PC-9 (cell line): ENCODE measurements around the gene OGG1. TPM values are rescaled to one million over a fixed set of nuclear protein-coding genes. Genes with fewer than 3 reads are reported as not detected.
A peak's percentile ranks its signal among the peaks of the same experiment; 100 is the strongest.
"Not testable (repeated sequence)": the region's sequence is repeated elsewhere in the genome, so short reads cannot be mapped to it uniquely, and the experiment has no call there.

Experiments used
- BruUV-seq: library from RNA; stranded (reverse); fragments of 400-500 nt; replicated peaks from 2 replicates; lab custom pipeline; 2021; lab: Mats Ljungman, UMichigan
- CTCF ChIA-PET: fragments of 300-600 bp; sonication (Branson Sonifier 250); formaldehyde crosslinking; loops from one replicate; lab custom pipeline; 2022; ENCODE audit warnings: antibody characterized with exemption; lab: Charles Lee
- POLR2A ChIA-PET: fragments of 300-600 bp; sonication (Branson Sonifier 250); formaldehyde crosslinking; loops from one replicate; lab custom pipeline; 2022; ENCODE audit warnings: antibody characterized with exemption; ENCODE audit not compliant: unreplicated experiment; lab: Charles Lee
- DNase-seq, 2 experiments: peaks; one replicate each; pipeline versions ENCODE4 v3.0.0 to v3.0.0-alpha.2; 2015 to 2022; ENCODE audit warnings: mixed read lengths in 1 of 2
- H2AFZ ChIP-seq: fragments of 200-600 bp; sonication (generic); 2 replicates; pipeline ENCODE4 v1.8.1; 2017; ENCODE audit warnings: antibody characterized with exemption
- H3F3A ChIP-seq: fragments of 200-600 bp; sonication (generic); 2 replicates; pipeline ENCODE4 v1.8.1; 2017; ENCODE audit warnings: antibody characterized with exemption, mild to moderate bottlenecking, low read depth; ENCODE audit not compliant: insufficient read depth
- H3K27ac ChIP-seq: fragments of 200-600 bp; sonication (generic); 2 replicates; pipeline ENCODE4 v1.6.1; 2016; ENCODE audit warnings: mixed run types
- H3K27me3 ChIP-seq: fragments of 200-600 bp; sonication (generic); 2 replicates; pipeline ENCODE4 v1.6.1; 2016; ENCODE audit warnings: low read depth, mixed run types; ENCODE audit not compliant: insufficient read depth
- H3K36me3 ChIP-seq: fragments of 200-600 bp; sonication (generic); 2 replicates; pipeline ENCODE4 v1.6.1; 2016; ENCODE audit warnings: low read depth, mixed run types
- H3K4me1 ChIP-seq: fragments of 200-600 bp; sonication (generic); replicated peaks from 2 replicates; pipeline ENCODE4 v1.6.1; 2016; ENCODE audit warnings: mixed run types; ENCODE audit not compliant: insufficient read depth
- H3K4me2 ChIP-seq: fragments of 200-600 bp; sonication (generic); 2 replicates; pipeline ENCODE4 v1.6.1; 2017; ENCODE audit warnings: mixed run types
- H3K4me3 ChIP-seq: fragments of 200-600 bp; sonication (generic); 2 replicates; pipeline ENCODE4 v1.6.1; 2016; ENCODE audit warnings: mixed run types
- H3K79me2 ChIP-seq: fragments of 200-600 bp; sonication (generic); 2 replicates; pipeline ENCODE4 v1.6.1; 2017; ENCODE audit warnings: low read depth, mixed run types
- H3K9me2 ChIP-seq: fragments of 200-600 bp; sonication (generic); 2 replicates; pipeline ENCODE4 v1.8.1; 2017; ENCODE audit warnings: mild to moderate bottlenecking; ENCODE audit not compliant: insufficient read depth
- H3K9me3 ChIP-seq: fragments of 200-600 bp; sonication (generic); 2 replicates; pipeline ENCODE4 v1.8.1; 2016; ENCODE audit warnings: low read depth; ENCODE audit not compliant: insufficient read depth
- H4K20me1 ChIP-seq: fragments of 200-600 bp; sonication (generic); 2 replicates; pipeline ENCODE4 v1.8.1; 2017; ENCODE audit not compliant: insufficient read depth
- EZH2 ChIP-seq: fragments of 200-600 bp; sonication (generic); IDR thresholded peaks from 2 replicates; pipeline ENCODE4 v1.8.0; 2017; ENCODE audit warnings: antibody characterized with exemption, low read depth
- intact Hi-C: fragments of 100-400 bp; cut with micrococcal nuclease; formaldehyde crosslinking; loops from one replicate; pipeline ENCODE4 v1.10.0; 2022; ENCODE audit not compliant: unreplicated experiment
- total RNA-seq: library from RNA; stranded (reverse); gene quantifications from 2 replicates; pipeline ENCODE4 v1.2.3, GENCODE V29; 2021
- TF ChIP-seq, protein P1 (sequence below): fragments of 200-600 bp; sonication (generic); conservative IDR thresholded peaks from 2 replicates; pipeline ENCODE4 v1.6.1; 2017; ENCODE audit warnings: mixed run types, antibody characterized with exemption, mild to moderate bottlenecking, moderate library complexity

The OGG1 gene
- total RNA-seq, 1 experiment from 2014 or later, result 22.1 TPM

DNA sequence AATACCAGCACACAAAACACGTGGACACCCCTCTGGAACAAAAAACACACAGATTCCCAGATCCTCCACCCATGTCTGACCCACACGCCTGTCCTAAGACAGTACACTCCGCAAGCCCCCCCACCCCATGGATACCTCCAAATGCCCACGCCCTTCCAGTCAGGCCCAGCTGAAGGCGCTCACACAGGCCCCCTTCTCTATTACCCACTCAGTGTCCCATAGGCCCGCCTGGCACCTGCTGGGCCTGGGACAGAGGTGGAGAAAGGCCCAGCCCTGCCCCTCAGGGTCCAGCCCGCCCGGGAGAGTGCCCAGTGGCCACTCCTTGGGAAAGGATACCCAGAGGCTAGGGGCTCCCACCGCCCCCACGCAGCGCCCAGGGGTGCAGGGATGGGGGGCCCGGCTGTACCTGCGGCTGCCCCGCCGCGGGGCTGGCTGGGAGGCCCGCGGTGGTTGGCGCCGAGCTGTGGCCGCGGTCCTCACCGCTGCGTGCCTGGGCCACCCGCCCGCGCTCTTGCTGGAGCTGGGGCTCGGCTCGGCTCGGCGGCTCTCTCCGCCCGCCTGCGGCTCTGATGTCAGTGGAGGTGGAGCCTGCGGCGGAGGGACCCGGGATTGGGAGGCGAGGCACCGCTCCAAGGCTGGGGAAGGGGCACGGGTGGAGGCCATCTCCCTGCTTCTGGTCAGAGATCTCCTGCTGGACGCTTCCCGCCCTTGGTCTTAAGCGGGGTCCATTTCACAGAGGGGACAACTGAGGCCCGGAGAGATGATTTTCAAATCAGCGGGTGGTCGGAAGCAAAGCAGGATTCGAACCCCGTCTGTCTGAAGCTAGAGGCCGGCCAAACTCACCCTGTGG, 19.9 kb downstream of the OGG1 start, which contains the start of gene CAMK1:
Gene CAMK1 (minus strand): TSS at position 522 of the 850 bp plus-strand sequence. CDS start 2,198 bp downstream, outside the sequence.
- DNase-seq, result peak in 1 of 2 experiments; percentile 59
- no peaks in the 10 kb centered on the region for H3K9me2 ChIP-seq
- no peaks in the 10 kb centered on the region for H3K36me3 ChIP-seq
- no TSS peak for BruUV-seq
- H3K4me1 ChIP-seq, result no peaks in the 10 kb centered on the region
- CTCF ChIA-PET, result interaction anchor here (0.6 kb wide), 1 partner anchor 8 kb away, joined by 3 read pairs; no protein-coding TSS in a partner anchor
- intact Hi-C loops, result no loop called here
- H2AFZ ChIP-seq, result peak within 1 kb of the TSS; percentile 74; the same call in 1 of the 2 replicates
- POLR2A ChIA-PET, result interaction anchor here (0.6 kb wide), 1 partner anchor 23 kb away, joined by 13 read pairs; the partner anchor contains the start of gene ARPC4
- peak within 1 kb of the TSS; percentile 71 for H3K4me2 ChIP-seq
- no peak within 1 kb of the TSS for H3K27ac ChIP-seq
- no peaks in the 10 kb centered on the region for H4K20me1 ChIP-seq
- H3K4me3 ChIP-seq, result peak within 1 kb of the TSS; percentile 49; the same call in 1 of the 2 replicates
- H3K9me3 ChIP-seq, result no peaks in the 10 kb centered on the region
- H3K79me2 ChIP-seq, result no peaks in the 10 kb centered on the region
- TF ChIP-seq, protein P1, sequence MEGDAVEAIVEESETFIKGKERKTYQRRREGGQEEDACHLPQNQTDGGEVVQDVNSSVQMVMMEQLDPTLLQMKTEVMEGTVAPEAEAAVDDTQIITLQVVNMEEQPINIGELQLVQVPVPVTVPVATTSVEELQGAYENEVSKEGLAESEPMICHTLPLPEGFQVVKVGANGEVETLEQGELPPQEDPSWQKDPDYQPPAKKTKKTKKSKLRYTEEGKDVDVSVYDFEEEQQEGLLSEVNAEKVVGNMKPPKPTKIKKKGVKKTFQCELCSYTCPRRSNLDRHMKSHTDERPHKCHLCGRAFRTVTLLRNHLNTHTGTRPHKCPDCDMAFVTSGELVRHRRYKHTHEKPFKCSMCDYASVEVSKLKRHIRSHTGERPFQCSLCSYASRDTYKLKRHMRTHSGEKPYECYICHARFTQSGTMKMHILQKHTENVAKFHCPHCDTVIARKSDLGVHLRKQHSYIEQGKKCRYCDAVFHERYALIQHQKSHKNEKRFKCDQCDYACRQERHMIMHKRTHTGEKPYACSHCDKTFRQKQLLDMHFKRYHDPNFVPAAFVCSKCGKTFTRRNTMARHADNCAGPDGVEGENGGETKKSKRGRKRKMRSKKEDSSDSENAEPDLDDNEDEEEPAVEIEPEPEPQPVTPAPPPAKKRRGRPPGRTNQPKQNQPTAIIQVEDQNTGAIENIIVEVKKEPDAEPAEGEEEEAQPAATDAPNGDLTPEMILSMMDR, result no peak
- TF ChIP-seq EZH2, result no peak
- peaks cover 7% of the 10 kb centered on the region; the same call in 1 of the 2 replicates for H3K27me3 ChIP-seq
- H3F3A ChIP-seq, result peaks cover 14% of the 10 kb centered on the region; the same call in 1 of the 2 replicates

DNA sequence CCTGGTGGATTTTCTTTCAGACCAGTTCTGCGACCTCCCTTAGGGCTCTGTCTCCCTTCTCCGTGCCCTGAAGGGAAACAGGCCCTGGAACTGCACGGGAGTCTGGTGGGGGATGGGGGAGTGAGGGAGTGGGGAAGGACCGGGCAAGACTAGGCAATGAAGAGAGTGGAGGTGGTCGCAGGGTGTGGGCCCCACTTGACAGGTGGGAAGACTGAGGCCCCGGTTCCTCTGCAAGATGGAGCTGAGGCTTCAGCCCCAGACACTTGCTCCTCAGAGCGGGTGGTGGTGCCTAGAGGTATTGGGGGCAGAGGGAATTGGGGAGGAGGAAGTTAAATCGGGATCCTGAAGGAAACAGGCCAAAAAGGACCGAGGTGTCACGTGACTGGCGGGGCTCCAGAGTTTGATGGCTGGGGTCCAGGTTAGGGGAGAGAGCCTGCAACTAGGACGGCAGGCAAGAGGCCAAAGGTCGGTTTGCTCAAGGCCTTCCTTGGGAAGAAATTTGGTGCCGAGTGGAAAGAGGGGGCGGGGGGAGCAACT, 20.6 kb downstream of the OGG1 start:
- H3K4me2 ChIP-seq, result peak overlapping the region; percentile 71
- H3K36me3 ChIP-seq, result no peaks in the 10 kb centered on the region
- H3K9me2 ChIP-seq, result no peaks in the 10 kb centered on the region
- H3K27ac ChIP-seq, result no peak overlapping the region
- no peak for DNase-seq
- peak overlapping the region; percentile 49; the same call in 1 of the 2 replicates for H3K4me3 ChIP-seq
- ChIA-PET CTCF (no interaction called here), POLR2A (interaction anchor here (0.6 kb wide), 1 partner anchor 23 kb away, joined by 13 read pairs; the partner anchor contains the start of gene ARPC4)
- no peaks in the 10 kb centered on the region; the same call in 1 of the 2 replicates for H4K20me1 ChIP-seq
- H2AFZ ChIP-seq, result peak overlapping the region; percentile 74; the same call in 1 of the 2 replicates
- no peaks in the 10 kb centered on the region for H3K4me1 ChIP-seq
- peaks cover 14% of the 10 kb centered on the region; the same call in 1 of the 2 replicates for H3F3A ChIP-seq
- BruUV-seq, result no TSS peak
- H3K9me3 ChIP-seq, result no peaks in the 10 kb centered on the region
- TF ChIP-seq, protein P1, result no peak
- TF ChIP-seq EZH2, result no peak
- H3K27me3 ChIP-seq, result peaks cover 7% of the 10 kb centered on the region; the same call in 1 of the 2 replicates
- no peaks in the 10 kb centered on the region for H3K79me2 ChIP-seq
- intact Hi-C loops, result no loop called here

DNA sequence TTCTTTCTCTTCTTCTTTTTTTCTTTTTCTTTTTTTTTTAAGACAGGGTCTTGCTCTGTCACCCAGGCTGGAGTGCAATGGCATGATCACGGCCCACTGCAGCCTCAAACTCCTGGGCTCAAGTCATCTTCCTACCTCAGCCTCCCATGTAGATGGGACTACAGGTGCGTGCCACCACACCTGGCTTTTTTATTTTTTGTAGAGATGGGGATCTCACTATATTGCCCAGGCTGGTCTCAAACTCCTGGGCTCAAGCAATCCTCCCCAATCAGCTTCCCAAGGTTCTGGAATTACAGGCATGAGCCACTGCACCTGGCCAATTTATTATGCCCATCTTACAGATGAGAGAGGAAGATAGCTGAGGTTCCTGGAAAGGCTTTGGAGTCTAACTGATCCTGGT, 21.3 kb downstream of the OGG1 start:
- H3K27ac ChIP-seq, H3K4me1 ChIP-seq, H3K4me2 ChIP-seq, H3K9me3 ChIP-seq, BruUV-seq, H3K9me2 ChIP-seq, H3K79me2 ChIP-seq, intact Hi-C loops, H4K20me1 ChIP-seq, POLR2A ChIA-PET, H2AFZ ChIP-seq, CTCF ChIA-PET, H3K27me3 ChIP-seq, H3K36me3 ChIP-seq, H3K4me3 ChIP-seq, DNase-seq: not testable (repeated sequence)
- peaks cover 14% of the 10 kb centered on the region; the same call in 1 of the 2 replicates for H3F3A ChIP-seq
